GM19372 (cell line): ENCODE data around the gene EXOSC3.
"Not testable (repeated sequence)": the region's sequence is repeated elsewhere in the genome, so short reads cannot be mapped to it uniquely, and the experiment has no call there.

Source experiments
- ATAC-seq: cut with Tn5 transposase; IDR thresholded peaks from one replicate; pipeline ENCODE4 v1.9.1; 2021; ENCODE audit warnings: mild to moderate bottlenecking, low read depth, moderate library complexity; ENCODE audit not compliant: unreplicated experiment

Gene EXOSC3

DNA sequence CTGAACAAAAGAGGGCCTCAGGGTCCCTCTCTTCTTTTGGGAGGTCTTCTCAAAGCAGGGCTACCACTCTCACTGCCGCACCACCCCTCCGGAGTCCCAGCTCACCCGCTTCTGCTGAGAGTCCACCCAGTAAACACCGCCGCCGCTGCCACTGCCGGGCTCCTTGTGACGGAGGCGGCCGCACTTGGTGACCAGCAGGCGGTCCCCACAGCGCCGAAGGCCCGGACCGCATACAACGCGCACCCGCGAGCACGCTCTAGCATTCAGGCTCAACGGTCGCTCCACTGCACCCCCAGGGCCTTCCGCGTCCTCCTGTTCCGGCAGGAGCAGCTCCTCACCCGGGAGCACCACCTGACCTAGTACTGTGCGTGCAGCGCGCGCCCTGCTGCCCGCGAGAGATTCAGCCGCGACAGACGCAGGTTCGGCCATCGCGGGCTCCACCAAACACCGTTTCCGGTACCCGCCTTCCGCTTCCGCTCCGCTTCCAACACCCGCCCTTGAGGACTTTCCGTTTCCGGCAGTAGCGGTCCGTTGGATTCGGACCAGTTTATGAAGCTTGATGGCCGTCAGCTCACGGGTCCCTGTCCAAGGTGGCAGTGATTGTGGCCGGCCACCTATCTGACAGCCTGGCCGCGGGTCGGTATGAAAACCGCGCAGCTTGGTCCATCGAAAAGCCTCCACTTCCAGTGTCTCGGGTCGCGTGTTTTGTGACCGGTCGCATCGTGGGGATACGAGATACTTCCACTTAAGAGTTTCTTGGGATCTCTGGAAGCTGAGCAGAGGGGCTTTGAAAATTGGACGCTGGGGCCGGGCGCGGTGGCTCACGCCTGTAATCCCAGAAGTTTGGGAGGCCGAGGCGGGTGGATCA is at the start of gene EXOSC3:
TSS of gene EXOSC3 (minus strand) at position 449 of the 868 bp plus-strand sequence. CDS start at position 429, 20 bp downstream.
- ATAC-seq, result peak; percentile 88

DNA sequence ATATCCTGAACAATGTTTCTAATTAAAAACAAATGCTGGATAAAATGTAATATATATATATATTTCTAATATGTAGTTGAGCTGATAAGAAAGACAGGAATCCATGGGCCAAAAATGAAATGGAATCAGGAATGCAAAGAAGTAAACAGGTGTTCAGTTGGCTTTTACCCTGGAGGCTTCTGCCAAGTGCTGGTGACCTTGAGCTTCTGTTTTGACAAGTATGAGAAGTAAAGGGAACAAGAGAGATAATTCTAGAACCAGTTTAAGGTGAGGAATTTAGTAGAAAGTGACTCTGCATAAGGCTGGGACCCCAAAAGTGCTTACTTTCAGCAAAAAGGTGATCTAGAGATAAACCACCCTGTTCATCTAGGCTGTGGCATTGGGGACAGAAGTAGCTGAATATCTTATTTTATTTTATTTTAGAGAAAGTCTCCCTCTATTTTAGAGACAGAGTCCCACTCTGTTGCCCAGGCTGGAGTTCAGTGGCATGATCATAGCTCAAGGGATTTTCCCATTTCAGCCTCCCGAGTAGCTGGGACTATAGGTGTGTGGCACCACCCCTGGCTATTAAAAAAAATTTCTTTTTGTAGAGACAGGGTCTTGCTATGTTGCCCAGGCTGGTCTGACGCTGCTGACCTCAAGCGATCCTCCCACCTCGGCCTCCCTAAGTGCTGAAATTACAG is 42.8 kb upstream of the EXOSC3 start:
- ATAC-seq, result no peak

DNA sequence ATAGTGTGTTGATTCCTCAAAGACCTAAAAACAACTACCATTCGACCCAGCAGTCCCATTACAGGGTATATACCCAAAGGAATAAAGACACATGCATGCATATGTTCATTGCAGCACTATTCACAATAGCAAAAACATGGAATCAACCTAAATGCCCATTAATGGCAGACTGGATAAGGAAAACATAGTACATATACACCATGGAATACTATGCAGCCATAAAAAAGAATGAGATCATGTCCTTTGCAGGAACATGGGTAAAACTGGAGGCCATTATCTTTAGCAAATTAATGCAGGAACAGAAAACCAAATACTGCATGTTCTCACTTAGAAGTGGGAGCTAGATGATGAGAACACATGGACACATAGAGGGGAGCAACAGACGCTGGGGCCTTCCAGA is 40.3 kb upstream of the EXOSC3 start:
- not testable (repeated sequence) for ATAC-seq

DNA sequence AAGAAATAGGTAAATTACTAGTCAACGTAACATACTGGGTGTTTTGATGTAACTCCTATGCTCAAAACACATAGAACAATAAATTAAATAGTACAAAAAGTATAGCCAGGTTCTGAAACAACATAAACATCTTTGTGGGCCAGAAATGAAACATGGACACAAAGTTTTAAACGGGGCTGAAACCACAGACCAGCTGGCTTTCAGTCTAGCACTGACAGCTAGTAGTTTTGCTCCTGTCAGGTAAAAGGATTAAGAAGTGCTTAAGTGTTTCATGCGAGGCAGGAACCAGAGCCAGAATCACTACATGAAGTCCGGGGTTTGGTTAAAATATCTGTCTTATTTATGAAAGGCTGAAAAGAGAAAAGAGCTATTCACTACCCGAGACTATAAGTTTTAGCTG is 35.3 kb upstream of the EXOSC3 start:
- no peak for ATAC-seq

DNA sequence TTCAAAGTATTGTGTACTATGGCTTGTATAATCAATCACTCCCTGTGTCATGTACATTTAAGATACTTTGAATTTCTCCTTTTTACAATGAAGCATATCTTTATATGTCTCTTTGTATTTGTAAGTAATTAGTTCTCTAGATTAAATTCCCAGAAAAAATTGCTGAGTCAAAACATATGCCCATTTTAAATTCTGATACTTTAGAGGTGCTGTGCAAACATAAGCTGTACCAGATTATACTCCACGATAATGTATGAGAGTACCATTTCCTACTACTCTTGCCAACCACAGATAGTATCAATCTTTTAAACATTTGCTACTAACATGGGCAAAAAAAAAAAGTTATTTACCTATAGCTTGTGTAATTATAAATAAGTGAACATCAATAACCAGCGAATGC is 34.0 kb upstream of the EXOSC3 start:
- ATAC-seq, result no peak

DNA sequence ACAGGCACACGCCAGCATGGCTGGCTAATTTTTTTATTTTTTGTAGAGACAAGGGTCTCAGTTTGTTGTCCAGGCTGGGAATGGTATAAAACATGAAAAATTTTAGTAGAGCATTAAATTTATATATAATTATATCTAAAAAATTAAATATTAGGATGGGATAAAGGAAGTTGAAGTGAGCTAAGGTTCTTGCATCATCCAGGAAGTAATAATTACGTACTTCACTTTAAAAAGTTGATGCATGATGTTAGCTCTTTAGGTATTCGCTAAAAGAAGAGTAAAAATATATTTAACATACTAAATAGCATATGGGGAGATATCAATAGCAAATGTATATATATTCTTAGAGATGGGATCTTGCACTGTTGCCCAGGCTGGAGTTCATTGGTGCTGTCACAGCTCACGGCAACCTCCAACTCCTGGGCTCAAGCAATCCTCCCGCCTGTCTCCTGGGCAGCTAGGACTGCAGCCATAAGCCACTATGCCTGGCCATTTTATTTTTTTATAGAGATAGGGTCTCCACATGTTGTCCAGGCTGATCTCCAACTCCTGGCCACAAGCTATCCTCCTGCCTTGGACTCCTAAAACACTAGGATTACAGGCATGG is 28.0 kb upstream of the EXOSC3 start:
- no peak for ATAC-seq

DNA sequence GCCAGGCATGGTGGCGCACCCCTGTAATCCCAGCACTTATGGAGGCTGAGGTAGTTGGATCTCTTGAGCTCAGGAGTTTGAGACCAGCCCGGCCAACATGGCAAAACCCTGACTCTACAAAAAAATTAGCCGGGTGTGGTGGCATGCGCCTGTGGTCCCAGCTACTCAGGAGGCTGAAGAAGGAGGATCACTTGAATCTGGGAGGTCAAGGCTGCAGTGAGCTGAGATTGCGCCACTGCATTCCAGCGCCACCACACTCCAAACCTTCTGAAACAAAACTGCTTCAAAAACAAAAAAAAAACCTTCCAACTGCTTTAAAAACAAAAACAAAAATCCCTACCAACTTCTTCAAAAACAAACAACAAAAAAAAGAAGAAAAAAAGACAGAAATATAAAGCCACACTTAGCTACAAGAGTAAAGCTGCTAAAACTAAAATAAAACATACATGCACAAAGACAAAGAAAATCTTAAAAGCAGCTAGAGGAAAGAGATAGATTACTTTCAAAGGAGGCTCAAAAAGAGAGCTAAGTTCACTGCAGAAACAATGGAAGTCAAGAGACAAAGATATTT is 27.1 kb upstream of the EXOSC3 start:
- ATAC-seq, result no peak

DNA sequence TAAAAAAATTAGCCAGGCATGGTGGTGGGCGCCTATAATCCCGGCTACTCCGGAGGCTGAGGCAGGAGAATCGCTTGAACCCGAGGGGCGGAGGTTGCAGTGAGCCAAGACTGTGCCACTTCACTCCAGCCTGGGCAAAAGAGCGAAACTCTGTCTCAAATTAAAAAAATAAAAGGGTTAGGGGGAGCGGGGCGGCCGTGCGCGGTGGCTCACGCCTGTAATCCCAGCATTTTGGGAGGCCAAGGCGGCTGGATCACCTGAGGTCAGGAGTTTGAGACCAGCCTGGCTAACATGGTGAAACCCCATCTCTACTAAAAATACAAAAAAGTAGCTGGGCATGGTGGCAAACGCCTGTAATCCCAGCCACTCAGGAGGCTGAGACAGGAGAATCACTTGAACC is 24.8 kb upstream of the EXOSC3 start:
- ATAC-seq, result not testable (repeated sequence)

DNA sequence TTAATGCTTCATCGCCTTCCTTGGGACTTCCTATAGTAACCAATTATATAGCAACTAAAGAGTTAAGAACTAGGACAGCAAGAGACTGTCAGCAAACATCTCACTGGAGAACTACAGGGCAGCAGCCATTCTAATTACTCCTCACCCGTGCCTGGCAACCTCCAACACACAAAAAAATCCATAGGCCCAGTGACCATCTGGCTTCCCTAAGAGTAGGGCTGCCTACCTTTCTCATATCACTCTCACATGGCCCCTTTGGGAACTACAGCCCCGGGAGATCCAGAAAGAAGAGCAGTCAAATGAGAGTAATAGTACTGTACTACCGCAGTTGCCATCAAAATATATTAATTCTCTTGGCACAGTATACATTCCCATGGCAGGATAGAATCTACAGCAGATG is 21.4 kb upstream of the EXOSC3 start:
- no peak for ATAC-seq

DNA sequence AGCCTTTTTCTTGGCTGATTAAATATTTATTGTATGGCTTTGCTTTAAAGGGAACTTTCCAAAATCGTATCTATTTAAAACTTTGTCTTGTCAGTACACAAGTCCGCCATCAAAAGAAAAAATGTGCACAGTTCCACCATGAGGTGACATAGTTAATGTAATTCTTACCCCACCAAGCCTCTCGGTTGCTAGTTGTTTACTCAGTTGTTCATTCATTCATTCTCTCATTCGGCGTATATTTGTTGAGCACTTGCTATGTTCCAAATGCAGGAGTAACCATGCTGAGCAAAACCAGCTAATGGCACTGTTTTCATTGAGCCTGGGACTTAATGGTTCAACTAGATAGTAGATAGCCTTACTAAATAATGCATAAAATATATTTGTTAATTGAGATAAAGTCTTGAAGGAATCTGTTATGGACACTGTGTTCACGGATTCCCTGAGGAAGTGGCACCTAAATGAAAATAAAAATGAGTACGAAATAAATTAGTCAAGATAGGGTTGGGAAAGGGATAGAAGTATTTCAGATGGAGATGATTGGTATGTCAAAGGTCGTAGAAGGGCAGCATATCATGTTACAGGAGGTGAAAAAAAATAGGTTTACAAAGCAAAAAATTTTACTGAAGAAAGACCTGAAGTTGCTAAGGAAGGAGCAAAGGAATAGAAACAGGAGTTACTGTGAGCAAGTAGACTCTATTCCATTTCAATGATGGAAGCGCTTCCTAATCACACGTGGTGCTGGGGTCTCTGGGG is 17.3 kb upstream of the EXOSC3 start:
- ATAC-seq, result no peak

DNA sequence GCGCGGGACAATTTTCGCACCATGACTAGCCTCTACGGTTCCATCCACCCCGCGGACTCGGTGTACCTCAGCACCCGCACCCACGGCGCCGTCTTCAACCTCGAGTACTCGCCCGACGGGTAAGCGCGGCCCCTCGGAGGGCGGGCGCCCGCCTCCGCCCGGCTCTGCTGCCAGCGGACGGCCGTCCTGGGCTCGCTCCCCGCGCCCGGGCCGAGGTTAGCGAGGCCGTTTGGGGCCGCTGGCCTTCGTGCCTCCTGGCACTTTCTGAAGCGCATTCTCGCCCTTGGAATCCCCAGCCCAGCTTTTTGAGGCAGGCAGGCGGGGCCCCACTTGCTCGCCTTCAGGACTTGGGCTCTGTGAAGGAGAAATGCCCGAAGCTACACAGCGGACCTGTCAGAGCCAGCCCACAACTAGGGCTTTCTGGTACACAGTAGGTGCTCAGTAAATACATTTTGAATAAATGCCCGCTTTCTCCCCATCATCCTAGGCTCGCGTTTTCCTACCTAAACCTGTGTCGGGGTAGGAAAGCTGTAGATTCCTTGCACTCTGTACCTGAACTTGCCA is 16.5 kb upstream of the EXOSC3 start:
- peak; percentile 40 for ATAC-seq

DNA sequence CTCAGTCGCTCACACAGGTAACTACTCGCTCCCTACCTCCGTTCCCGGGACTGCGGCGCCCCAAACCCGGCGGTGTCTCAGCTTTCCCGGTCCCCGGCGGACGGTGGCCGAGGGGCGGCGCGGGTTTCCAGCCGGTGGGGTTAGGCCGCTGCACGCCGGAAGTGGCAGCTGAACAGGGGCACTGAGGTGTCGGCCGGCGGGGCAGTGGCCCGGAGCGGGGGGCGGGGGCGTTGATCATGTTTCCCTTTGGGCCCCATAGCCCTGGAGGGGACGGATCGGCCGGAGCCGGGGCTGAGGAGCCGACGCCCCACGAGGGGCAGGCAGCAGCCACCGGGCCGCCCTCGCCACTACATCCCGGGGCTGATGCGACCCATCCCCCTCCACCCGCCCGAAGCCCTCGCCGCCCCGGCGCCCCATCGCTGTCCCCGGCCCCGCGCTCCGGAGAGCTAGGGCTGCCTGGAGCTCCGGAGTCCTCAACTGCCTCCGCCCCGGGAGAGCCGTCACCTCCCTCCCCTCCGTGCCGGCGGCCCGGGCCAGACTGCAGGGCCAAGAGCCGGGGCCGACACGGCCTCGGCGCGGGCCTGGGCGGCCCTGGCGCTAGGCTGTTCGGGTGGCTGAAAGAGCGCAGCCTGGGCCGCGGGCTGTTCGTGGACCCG is 15.9 kb upstream of the EXOSC3 start, which contains the start of gene DCAF10:
TSS of gene DCAF10 (plus strand) at position 167 of the 656 bp plus-strand sequence. CDS start at position 237, 70 bp downstream.
- ATAC-seq, result peak; percentile 71

DNA sequence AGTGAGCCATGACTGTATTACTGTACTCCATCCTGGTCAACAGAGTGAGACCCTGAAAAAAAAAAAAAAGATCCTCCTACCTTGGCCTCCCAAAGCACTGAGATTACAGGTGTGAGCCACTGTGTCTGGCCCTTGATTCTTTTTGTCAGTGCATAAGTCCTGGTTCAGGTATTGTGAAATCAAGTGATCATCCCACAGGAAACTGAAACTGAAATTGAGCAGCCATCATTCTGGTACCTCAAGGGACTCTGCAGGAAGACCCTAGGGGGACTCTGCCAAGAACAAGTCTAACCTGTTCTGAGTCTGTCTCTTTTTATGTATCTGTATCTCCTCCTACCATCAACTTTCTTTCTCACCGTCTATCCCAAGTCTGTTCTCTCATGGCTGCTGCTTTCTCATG is 13.8 kb upstream of the EXOSC3 start:
- ATAC-seq, result no peak

DNA sequence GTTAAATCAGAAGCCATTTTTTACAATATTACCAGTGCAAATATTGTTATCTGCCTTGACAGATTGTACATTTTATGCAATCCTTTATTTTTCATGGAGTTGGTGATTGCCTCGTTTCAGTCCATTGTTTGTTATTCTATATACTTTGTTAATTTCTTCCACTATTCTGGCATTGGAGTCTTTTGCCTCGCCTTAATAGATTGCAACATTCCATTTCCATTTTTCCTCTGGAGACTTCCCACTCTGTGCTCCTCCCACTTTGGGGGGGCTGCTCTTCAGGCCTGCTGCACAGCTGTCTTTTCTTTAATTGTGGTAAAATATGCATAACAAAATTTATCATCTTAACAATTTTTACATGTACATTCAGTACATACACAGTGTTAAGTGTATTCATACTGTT is 11.4 kb upstream of the EXOSC3 start:
- ATAC-seq, result no peak

DNA sequence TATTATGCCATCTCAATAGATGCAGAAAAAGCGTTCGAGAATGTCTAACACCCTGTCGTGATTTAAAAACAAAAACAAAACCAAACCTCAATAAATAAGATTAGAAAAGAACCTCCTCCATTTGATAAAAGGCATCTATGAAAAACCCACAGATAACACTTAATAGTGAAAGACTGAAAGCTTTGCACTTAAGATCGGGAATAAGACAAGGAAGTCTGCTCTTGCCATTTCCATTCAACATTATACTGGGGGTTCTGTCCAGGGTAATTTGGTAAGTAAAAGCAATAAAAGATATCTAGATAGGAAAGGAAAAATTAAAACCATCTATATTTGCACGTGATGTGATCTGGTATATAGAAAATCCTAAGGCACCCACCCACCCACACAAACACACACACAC is 7.3 kb upstream of the EXOSC3 start:
- no peak for ATAC-seq

DNA sequence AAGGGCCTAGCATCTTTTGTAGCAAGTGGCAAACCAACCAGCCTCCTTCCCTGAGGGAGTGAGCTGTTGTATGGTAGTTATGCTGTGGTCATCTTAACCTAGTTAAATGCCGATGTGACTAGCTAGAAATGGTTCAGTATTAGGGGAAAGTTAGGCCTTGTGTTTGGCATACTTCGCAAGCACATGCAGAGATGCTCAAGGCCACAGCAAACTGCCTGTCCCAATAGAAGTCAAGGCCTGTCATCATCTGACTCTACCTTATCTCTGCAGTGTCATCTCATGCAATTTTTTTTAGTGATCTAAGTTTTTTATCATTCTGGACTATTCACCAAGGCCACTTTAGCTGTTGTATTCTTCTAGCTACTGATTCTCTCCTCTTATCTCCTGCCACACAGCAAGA is 5.2 kb upstream of the EXOSC3 start:
- no peak for ATAC-seq

DNA sequence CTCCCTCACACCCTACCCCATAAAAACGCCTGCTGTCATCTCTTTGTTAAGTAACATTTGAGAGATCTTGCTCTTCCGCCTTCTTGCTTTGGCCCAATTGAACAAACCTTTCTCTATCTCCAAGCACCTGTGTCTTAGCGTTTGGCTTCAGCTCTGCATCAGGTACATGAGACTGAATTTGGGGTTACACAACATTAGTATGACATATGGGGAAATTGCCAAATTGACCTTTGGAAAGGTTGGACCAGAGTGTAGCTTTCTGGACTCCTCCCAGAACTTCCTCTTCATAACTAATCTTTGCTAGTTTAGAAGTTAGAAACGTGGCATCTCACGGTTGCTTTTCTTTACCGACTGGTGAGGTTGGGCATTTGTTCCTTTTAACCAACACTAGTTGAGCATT is 3.5 kb upstream of the EXOSC3 start:
- ATAC-seq, result no peak

DNA sequence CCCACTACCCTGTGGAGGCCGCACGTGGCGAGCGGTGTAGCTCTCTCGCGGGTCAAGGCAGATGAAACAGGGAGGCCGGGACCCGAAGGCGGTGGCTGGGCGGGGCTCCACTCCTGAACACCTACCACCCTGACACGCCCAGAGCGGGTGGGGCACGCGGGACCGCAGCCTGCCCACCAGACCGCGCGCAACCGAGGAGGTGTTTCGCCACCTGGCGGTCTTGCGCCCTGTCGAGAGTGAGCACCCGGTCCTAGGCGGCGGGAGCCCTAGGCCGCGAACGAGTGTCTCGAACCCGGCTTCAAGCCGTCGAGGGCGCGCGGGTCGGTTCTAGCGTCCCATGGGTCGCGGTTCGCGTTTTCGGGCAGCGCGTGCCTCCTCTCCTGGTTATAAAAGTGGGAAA is 2.2 kb upstream of the EXOSC3 start:
- no peak for ATAC-seq

DNA sequence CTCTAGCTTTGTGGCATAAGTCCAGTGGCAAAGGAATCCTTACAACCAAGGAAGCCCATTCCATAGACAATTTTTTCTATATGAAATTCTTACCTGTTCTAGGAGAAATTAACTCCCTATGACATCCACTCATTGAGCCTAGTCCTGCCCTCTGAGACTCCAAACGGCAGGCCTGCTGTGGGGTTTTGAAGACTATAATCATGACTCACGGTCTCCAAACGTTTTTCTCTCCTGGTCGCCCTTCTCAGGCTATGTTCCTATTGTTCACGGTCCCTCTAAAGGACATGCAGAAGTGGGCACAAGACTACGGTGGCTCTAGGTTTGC is 611 bp downstream of the EXOSC3 start:
- no peak for ATAC-seq

DNA sequence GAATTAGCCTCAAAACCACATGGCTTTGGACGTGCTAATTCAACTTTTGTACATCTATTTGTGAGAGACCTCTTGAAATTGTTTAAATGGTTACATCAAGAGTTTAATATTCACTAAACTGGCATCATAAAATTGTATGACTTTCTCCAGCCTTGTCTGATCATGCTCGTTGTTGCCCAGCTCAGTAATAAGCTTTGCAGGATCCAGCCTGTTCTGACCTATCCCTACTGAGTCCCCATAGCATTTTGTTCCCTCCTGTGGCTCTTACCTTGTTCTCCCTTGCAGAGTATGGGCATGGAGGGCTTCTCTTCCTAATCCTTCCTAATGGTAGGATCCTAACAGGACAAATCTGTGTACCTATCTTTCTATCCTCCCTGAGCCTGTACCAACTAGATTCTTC is 6.3 kb downstream of the EXOSC3 start:
- no peak for ATAC-seq
